HPDE6-E6E7 (cell line): ENCODE measurements around the gene NAPG.
"Not testable (repeated sequence)": the region's sequence is repeated elsewhere in the genome, so short reads cannot be mapped to it uniquely, and the experiment has no call there.

Experiments
- DNase-seq: peaks from one replicate; pipeline ENCODE4 v3.0.0; 2011; ENCODE audit warnings: missing footprints; ENCODE audit errors: extremely low spot score

The NAPG gene

GRCh38 chr18:10525697-10526560, at the start of gene NAPG:
Gene NAPG (plus strand): TSS chr18:10526027. CDS start chr18:10526103, 76 bp downstream.
- DNase-seq = peak; percentile 94

GRCh38 chr18:10476338-10476791, 49.5 kb upstream of the NAPG start:
- DNase-seq = no peak

- DNase-seq = no peak
Observed at GRCh38 chr18:10477121-10477862, 48.5 kb upstream of the NAPG start.

GRCh38 chr18:10477863-10478260, 48.0 kb upstream of the NAPG start:
- DNase-seq = no peak

GRCh38 chr18:10481831-10482230, 44.0 kb upstream of the NAPG start:
- no peak for DNase-seq

GRCh38 chr18:10482363-10482984, 43.4 kb upstream of the NAPG start:
- DNase-seq = no peak

GRCh38 chr18:10482985-10483949, 42.6 kb upstream of the NAPG start:
- no peak for DNase-seq

- DNase-seq = no peak
Observed at GRCh38 chr18:10485475-10485874, 40.4 kb upstream of the NAPG start.

GRCh38 chr18:10486362-10486761, 39.5 kb upstream of the NAPG start:
- DNase-seq = no peak

GRCh38 chr18:10487154-10487553, 38.7 kb upstream of the NAPG start:
- DNase-seq = no peak

- DNase-seq = no peak
Observed at GRCh38 chr18:10488017-10488416, 37.8 kb upstream of the NAPG start.

- DNase-seq = no peak
Observed at GRCh38 chr18:10490401-10491165, 35.2 kb upstream of the NAPG start.

- no peak for DNase-seq
Observed at GRCh38 chr18:10495936-10496335, 29.9 kb upstream of the NAPG start.

GRCh38 chr18:10497206-10497749, 28.5 kb upstream of the NAPG start:
- DNase-seq = no peak

- DNase-seq = no peak
Observed at GRCh38 chr18:10499230-10499629, 26.6 kb upstream of the NAPG start.

- DNase-seq = no peak
Observed at GRCh38 chr18:10500038-10500437, 25.8 kb upstream of the NAPG start.

- no peak for DNase-seq
Observed at GRCh38 chr18:10504723-10505122, 21.1 kb upstream of the NAPG start.

- DNase-seq = not testable (repeated sequence)
Observed at GRCh38 chr18:10505892-10506291, 19.9 kb upstream of the NAPG start.

GRCh38 chr18:10508591-10508990, 17.2 kb upstream of the NAPG start:
- no peak for DNase-seq

- DNase-seq = no peak
Observed at GRCh38 chr18:10511236-10511635, 14.6 kb upstream of the NAPG start.
